GM20000 (cell line): ENCODE measurements around the gene NKAIN2.

ENCODE experiments used
- DNase-seq: peaks from one replicate; pipeline ENCODE4 v3.0.0; 2012; ENCODE audit warnings: low spot score
- CTCF ChIP-seq: IDR thresholded peaks from 2 replicates; pipeline ENCODE4 v1.5.1; 2012; ENCODE audit warnings: mild to moderate bottlenecking, control low read depth; ENCODE audit errors: extremely low read depth, missing control alignments

The NKAIN2 gene

GRCh38 chr6:124743420-124743819, 939.8 kb downstream of the NKAIN2 start:
- no peak for DNase-seq
- TF ChIP-seq CTCF, result no peak

DNA sequence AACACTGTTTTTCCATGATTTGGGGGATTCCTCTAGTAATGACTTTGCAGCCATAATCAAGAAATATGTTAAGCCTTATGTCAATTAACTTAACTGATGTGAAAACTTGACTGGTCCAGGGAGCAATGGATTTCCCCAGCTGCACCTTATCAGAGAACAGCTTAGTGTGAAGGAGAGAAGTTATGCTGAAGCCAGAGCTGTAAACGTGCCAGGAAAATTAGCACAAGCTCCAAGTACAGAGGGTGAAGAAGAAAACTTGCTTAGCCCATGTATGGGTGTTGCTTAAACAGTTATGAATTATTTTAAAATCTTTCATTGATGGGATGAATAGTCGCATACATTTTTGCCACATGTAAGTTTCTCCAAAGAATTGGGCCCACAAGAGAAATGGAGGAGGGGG, 943.7 kb downstream of the NKAIN2 start:
- TF ChIP-seq CTCF, result no peak
- DNase-seq, result no peak

DNA sequence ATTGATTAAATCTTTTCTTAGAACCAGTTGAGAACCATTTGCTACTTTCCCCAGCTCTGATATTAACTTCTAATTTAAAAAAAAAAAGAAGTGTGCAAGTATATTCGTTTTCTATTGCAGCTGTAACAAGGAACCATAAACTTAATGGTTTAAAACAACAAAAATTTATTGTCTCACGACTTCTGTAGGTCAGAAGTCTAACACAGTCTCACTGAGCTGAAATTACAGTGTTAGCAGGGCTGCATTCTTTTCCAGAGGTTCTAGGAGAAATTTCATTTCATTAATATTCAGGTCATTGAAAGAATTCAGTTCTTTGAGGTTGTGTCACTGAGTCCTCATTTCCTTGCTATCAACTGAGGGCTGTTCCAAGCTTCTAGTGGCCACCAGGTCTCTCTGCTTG, 945.1 kb downstream of the NKAIN2 start:
- DNase-seq, result no peak
- TF ChIP-seq CTCF, result no peak

GRCh38 chr6:124753001-124753400, 949.3 kb downstream of the NKAIN2 start:
- no peak for TF ChIP-seq CTCF
- DNase-seq, result no peak

DNA sequence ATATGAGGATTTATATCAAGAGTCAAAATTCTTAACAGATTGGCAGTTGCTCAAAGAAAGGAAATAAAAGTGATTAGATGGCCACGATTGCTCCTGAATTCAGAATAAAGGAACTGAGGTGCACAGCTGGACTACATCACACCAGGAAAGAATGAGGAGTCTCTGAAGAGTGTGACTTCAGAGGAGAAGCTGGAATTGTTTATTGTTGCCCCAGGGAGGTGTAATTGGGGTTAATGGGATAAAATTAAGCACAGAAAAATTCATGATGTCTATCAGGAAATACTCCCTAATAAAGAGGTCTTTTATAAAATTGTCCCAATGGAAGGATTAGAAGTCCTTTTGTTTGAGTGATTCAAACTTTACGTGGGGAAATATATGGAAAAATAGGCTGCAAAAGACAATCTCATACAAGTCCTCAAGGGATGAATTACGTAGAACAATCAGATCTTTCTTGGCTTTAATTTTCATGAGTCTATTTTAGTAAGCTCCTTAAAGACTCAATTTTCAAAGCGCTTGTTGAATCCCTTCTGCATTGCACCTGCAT, 950.0 kb downstream of the NKAIN2 start:
- no peak for TF ChIP-seq CTCF
- DNase-seq, result no peak

GRCh38 chr6:124755321-124755720, 951.7 kb downstream of the NKAIN2 start:
- TF ChIP-seq CTCF, result no peak
- DNase-seq, result no peak

- no peak for TF ChIP-seq CTCF
- DNase-seq, result no peak
Observed at GRCh38 chr6:124757560-124757959, 953.9 kb downstream of the NKAIN2 start.
